ENCODE measurements around the gene ALK. TPM values are rescaled to one million over a fixed set of nuclear protein-coding genes. Genes with fewer than 3 reads are reported as not detected.

The ALK gene
- polyA plus RNA-seq, 2 of the 4 experiments (the other 2 are of a cell fraction) = not detected

DNA sequence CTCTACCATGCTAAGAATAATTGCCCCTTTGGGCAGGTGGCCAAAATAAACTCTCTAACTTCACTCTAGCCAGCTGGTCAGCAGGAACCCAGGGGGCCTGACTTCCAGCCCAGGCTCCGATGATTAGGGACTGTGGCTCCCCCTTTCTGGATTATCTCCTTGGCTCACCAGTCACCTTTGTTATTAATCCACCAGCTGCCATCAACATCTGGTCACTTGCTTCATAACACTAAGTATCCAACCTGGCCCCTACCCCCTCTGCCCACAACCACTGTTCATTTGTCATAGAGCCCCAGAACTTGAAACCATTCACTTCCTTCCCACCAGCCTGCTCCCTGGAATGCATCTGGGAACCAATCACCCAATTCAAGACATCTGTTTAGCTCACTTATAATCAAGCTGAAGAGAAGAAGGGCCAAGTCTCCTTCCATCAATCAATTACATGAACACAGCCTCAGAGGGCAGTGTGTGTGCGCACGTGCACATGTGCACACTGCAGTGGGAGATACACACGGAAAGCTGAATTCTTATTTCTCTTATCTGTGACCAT, 215.1 kb downstream of the ALK start:
- CTCF ChIA-PET = interaction anchor here (0.7 to 0.8 kb wide), 2 partner anchors 119 to 185 kb away, joined by 3 read pairs; no protein-coding TSS in a partner anchor
- Histone ChIP-seq H3K27ac (no peak overlapping the region), H3K9me3 (no peaks in the 10 kb centered on the region), H3K4me2 (no peak overlapping the region), H3K4me3 (no peak overlapping the region), H3K4me1 (no peaks in the 10 kb centered on the region)
- POLR2A ChIA-PET = no interaction called here
- FAIRE-seq = no peak
- WGBS (ENCODE audit: missing lambda C conversion rate) = 30% methylated on average over 4 of the region's 4 CpGs
- DNase-seq (ENCODE audit: low read depth in 1 of 2, low spot score in 1 of 2) = no peak
- TF ChIP-seq KDM5A (IDR thresholded peaks at IDR 0.05) (no peak), GATA3 (IDR thresholded peaks at IDR 0.05; ENCODE audit: borderline replicate concordance) (no peak), FOXS1 (CRISPR knock-in tag; IDR thresholded peaks at IDR 0.05) (no peak), CHD2 (IDR thresholded peaks at IDR 0.05; ENCODE audit: low read length, partially characterized antibody) (no peak)
- ATAC-seq = no peak

DNA sequence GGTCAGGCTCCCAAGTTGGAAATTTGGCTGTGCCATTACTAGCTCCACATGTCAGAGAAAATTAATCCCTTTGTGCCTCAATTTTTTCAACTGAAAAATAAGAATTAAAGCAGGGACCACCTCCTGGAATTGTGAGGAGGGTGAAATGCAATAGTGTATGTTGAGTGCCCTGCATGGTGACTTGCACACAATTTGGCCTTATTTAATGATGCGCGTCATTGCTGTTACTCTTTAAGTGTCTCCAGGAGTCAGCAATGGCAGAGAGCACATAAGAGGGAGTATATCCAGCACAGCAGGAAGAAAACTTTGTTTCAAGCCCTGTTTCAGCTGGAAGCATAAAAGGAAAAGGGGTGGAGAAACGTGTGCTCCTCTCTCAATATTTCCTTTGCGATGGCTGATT, 215.8 kb downstream of the ALK start:
- WGBS (ENCODE audit: missing lambda C conversion rate) = 69% methylated on average over 4 of the region's 4 CpGs
- no peak overlapping the region for H3K4me2 ChIP-seq
- no peaks in the 10 kb centered on the region for H3K9me3 ChIP-seq
- no peak for DNase-seq (ENCODE audit: low read depth in 1 of 2, low spot score in 1 of 2)
- FAIRE-seq = no peak
- CTCF ChIA-PET = no interaction called here
- no peak overlapping the region for H3K4me3 ChIP-seq
- POLR2A ChIA-PET = no interaction called here
- TF ChIP-seq SMC3 (IDR thresholded peaks at IDR 0.05) (no peak), CBX2 (IDR thresholded peaks at IDR 0.05; ENCODE audit: borderline replicate concordance, low read depth) (no peak), MAFK (IDR thresholded peaks at IDR 0.05; ENCODE audit: partially characterized antibody) (no peak), FOSL2 (IDR thresholded peaks at IDR 0.05) (no peak), FOSL2 (CRISPR knock-in tag; IDR thresholded peaks at IDR 0.05) (no peak), RFX5 (IDR thresholded peaks at IDR 0.05) (no peak), MYC (IDR thresholded peaks at IDR 0.05; ENCODE audit: borderline replicate concordance, low read length) (no peak), ZNF302 (CRISPR knock-in tag; IDR thresholded peaks at IDR 0.05) (no peak), JUN (IDR thresholded peaks at IDR 0.05) (no peak)
- TF ChIP-seq, protein P1, sequence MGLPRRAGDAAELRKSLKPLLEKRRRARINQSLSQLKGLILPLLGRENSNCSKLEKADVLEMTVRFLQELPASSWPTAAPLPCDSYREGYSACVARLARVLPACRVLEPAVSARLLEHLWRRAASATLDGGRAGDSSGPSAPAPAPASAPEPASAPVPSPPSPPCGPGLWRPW (IDR thresholded peaks at IDR 0.05) = no peak
- TF ChIP-seq, protein P2, sequence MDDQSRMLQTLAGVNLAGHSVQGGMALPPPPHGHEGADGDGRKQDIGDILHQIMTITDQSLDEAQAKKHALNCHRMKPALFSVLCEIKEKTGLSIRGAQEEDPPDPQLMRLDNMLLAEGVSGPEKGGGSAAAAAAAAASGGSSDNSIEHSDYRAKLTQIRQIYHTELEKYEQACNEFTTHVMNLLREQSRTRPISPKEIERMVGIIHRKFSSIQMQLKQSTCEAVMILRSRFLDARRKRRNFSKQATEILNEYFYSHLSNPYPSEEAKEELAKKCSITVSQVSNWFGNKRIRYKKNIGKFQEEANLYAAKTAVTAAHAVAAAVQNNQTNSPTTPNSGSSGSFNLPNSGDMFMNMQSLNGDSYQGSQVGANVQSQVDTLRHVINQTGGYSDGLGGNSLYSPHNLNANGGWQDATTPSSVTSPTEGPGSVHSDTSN (IDR thresholded peaks at IDR 0.05) = no peak
- H3K4me1 ChIP-seq = no peaks in the 10 kb centered on the region
- no peak for ATAC-seq
- no peak overlapping the region for H3K27ac ChIP-seq

DNA sequence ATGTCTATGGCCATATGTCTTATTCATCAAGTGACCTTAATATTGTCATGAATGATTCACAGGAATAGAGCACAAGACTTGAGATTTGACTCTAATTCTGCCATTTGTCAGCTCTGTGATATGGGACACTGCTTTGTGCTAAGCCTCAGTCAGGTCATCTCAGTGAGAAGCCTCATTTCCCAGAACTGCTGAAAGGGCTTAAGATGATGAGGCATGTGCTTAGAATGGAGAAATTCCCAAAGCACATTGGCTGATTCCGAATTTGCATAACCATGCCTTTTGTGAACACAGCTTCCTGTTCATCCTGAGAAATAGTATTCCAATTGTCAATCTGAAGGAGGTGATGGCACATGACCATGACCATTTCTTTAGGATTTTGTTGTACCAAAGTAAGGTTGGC, 218.1 kb downstream of the ALK start:
- TF ChIP-seq JUN (IDR thresholded peaks at IDR 0.05) (no peak), HDAC2 (IDR thresholded peaks at IDR 0.05) (no peak), SMC3 (IDR thresholded peaks at IDR 0.05) (no peak), TFCP2L1 (CRISPR knock-in tag; IDR thresholded peaks at IDR 0.05) (no peak), POLR2AphosphoS2 (conservative IDR thresholded peaks at IDR 0.05; ENCODE audit: low read length) (no peak)
- H3K4me3 ChIP-seq = no peak overlapping the region
- CTCF ChIA-PET = no interaction called here
- no peak overlapping the region for H3K4me2 ChIP-seq
- FAIRE-seq = no peak
- H3K27ac ChIP-seq = no peak overlapping the region
- no peak for DNase-seq (ENCODE audit: low read depth in 1 of 2, low spot score in 1 of 2)
- 0% methylated on average over 1 of the region's 1 CpG for WGBS (ENCODE audit: missing lambda C conversion rate)
- H3K4me1 ChIP-seq = no peaks in the 10 kb centered on the region
- ATAC-seq = no peak
- POLR2A ChIA-PET = no interaction called here
- H3K9me3 ChIP-seq = no peaks in the 10 kb centered on the region

DNA sequence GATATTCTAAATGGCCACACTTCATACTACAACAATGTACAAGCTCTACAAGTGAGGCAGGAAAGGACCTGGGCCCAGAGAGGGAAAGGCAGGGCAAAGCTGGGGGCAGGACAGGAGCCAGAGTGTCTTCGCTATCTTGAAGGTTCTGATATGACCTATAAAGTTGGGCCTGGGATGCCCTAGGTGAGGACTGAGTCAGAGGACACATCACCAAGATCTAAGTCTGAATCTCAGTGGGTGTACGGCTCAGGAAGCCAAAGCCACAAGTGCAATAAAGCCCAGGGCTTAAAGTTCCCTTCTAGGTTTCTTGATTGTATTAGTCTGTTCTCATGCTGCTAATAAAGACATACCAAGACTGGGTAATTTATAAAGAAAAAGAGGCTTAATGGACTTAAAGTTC, 219.1 kb downstream of the ALK start:
- WGBS (ENCODE audit: missing lambda C conversion rate) = 52% methylated on average over 2 of the region's 2 CpGs
- DNase-seq (ENCODE audit: low read depth in 1 of 2, low spot score in 1 of 2) = no peak
- POLR2A ChIA-PET = no interaction called here
- CTCF ChIA-PET = interaction anchor here (1.8 kb wide), 1 partner anchor 10 kb away, joined by 5 read pairs; no protein-coding TSS in a partner anchor
- H3K4me1 ChIP-seq = no peaks in the 10 kb centered on the region
- no peak overlapping the region for H3K27ac ChIP-seq
- ATAC-seq = no peak
- H3K9me3 ChIP-seq = no peaks in the 10 kb centered on the region
- no peak overlapping the region for H3K4me2 ChIP-seq
- H3K4me3 ChIP-seq = no peak overlapping the region
- FAIRE-seq = no peak
- TF ChIP-seq KDM5A (IDR thresholded peaks at IDR 0.05) (no peak), CEBPB (IDR thresholded peaks at IDR 0.05) (no peak), POLR2AphosphoS2 (conservative IDR thresholded peaks at IDR 0.05; ENCODE audit: low read length) (no peak), ESRRA (IDR thresholded peaks at IDR 0.05; ENCODE audit: borderline replicate concordance, low read length) (no peak), FOSB (CRISPR knock-in tag; IDR thresholded peaks at IDR 0.05) (no peak), MAFK (IDR thresholded peaks at IDR 0.05; ENCODE audit: partially characterized antibody) (no peak), RARB (CRISPR knock-in tag; IDR thresholded peaks at IDR 0.05) (no peak), SREBF2 (IDR thresholded peaks at IDR 0.05) (no peak), ZSCAN20 (CRISPR knock-in tag; IDR thresholded peaks at IDR 0.05) (no peak), RAD21 (conservative IDR thresholded peaks at IDR 0.05 in 1 of 2, IDR thresholded peaks at IDR 0.05 in 1 of 2) (no peak), FOXS1 (CRISPR knock-in tag; IDR thresholded peaks at IDR 0.05) (no peak), CHD4 (IDR thresholded peaks at IDR 0.05; ENCODE audit: borderline replicate concordance) (no peak), TFCP2L1 (CRISPR knock-in tag; IDR thresholded peaks at IDR 0.05) (no peak)
- TF ChIP-seq, protein P3, sequence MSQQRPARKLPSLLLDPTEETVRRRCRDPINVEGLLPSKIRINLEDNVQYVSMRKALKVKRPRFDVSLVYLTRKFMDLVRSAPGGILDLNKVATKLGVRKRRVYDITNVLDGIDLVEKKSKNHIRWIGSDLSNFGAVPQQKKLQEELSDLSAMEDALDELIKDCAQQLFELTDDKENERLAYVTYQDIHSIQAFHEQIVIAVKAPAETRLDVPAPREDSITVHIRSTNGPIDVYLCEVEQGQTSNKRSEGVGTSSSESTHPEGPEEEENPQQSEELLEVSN (IDR thresholded peaks at IDR 0.05; ENCODE audit: borderline replicate concordance, low read depth) = no peak
- TF ChIP-seq, protein P2 (IDR thresholded peaks at IDR 0.05) = no peak
- TF ChIP-seq, protein P4, sequence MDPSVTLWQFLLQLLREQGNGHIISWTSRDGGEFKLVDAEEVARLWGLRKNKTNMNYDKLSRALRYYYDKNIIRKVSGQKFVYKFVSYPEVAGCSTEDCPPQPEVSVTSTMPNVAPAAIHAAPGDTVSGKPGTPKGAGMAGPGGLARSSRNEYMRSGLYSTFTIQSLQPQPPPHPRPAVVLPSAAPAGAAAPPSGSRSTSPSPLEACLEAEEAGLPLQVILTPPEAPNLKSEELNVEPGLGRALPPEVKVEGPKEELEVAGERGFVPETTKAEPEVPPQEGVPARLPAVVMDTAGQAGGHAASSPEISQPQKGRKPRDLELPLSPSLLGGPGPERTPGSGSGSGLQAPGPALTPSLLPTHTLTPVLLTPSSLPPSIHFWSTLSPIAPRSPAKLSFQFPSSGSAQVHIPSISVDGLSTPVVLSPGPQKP (IDR thresholded peaks at IDR 0.05; ENCODE audit: low read depth, low read length) = no peak
- TF ChIP-seq, protein P1 (IDR thresholded peaks at IDR 0.05) = no peak

Data from A549 (cell line).